A549 (cell line): Measurements from ENCODE around the gene FAM107B. TPM values are rescaled to one million over a fixed set of nuclear protein-coding genes. Genes with fewer than 3 reads are reported as not detected.

Experiments used
- ATAC-seq, 2 experiments: fragments of 200-7000 bp in 1 of 2; fragments of >200 bp in 1 of 2; cut with Nextera tagmentation in 1 of 2; cut with Tn5 transposase in 1 of 2; 3 replicates each; pipeline versions ENCODE4 v1.8.0 to v1.9.1; 2018 to 2020; ENCODE audit warnings: mild to moderate bottlenecking in 1 of 2, moderate library complexity in 1 of 2
- CTCF ChIA-PET: fragments of 300-600 bp; sonication (Branson Sonifier 250); formaldehyde crosslinking; extraction: SDS; loops from one replicate; lab custom pipeline; 2021; ENCODE audit warnings: antibody characterized with exemption, inconsistent platforms; lab: Yijun Ruan, JAX
- POLR2A ChIA-PET: fragments of 350-600 bp; formaldehyde crosslinking; extraction: SDS; loops from one replicate; lab custom pipeline; 2021; ENCODE audit warnings: antibody characterized with exemption, inconsistent platforms; lab: Yijun Ruan, JAX
- DNase-seq, 2 experiments: peaks; one replicate each; pipeline versions ENCODE4 v3.0.0 to v3.0.0-alpha.2; 2011 to 2016; ENCODE audit warnings: low read depth in 1 of 2, low spot score in 1 of 2
- FAIRE-seq: peaks from 2 replicates; lab custom pipeline; 2011; peaks lifted over from hg19 to GRCh38; lab: Jason Lieb, UNC
- H3K27ac ChIP-seq, 2 experiments: fragments of >200 bp; sonication (Bioruptor Twin); formaldehyde crosslinking; 3 replicates each; pipeline ENCODE4 v1.5.1; 2016 to 2017
- H3K4me1 ChIP-seq: fragments of >200 bp; sonication (Bioruptor Twin); formaldehyde crosslinking; 3 replicates; pipeline ENCODE4 v1.6.1; 2016
- H3K4me2 ChIP-seq: fragments of >200 bp; sonication (Bioruptor Twin); formaldehyde crosslinking; 3 replicates; pipeline ENCODE4 v1.6.1; 2016
- H3K4me3 ChIP-seq: fragments of >200 bp; sonication (Bioruptor Twin); formaldehyde crosslinking; 3 replicates; pipeline ENCODE4 v1.5.1; 2016
- H3K9me3 ChIP-seq: fragments of >200 bp; sonication (Bioruptor Twin); formaldehyde crosslinking; 3 replicates; pipeline ENCODE4 v1.6.1; 2016
- CBX2 ChIP-seq: fragments of 200-600 bp; sonication (generic); IDR thresholded peaks from 2 replicates; pipeline ENCODE4 v1.6.1; 2016; ENCODE audit warnings: low read depth, mild to moderate bottlenecking, borderline replicate concordance
- CEBPB ChIP-seq, 2 experiments: fragments of >200 bp in 1 of 2; sonication (Bioruptor Twin) in 1 of 2; formaldehyde crosslinking in 1 of 2; IDR thresholded peaks; 2 replicates each; pipeline ENCODE4 v1.6.1; 2012 to 2016
- CHD2 ChIP-seq: fragments of 150-350 bp; IDR thresholded peaks from 2 replicates; pipeline ENCODE4 v1.6.1; 2014; ENCODE audit warnings: low read length; ENCODE audit not compliant: partially characterized antibody
- CHD4 ChIP-seq: fragments of 200-600 bp; sonication (generic); IDR thresholded peaks from 2 replicates; pipeline ENCODE4 v1.6.1; 2016; ENCODE audit warnings: antibody characterized with exemption, mild to moderate bottlenecking, borderline replicate concordance
- CTCF ChIP-seq: fragments of >200 bp; sonication (Bioruptor Twin); formaldehyde crosslinking; IDR thresholded peaks from 3 replicates; pipeline ENCODE4 v1.5.1; 2016
- EP300 ChIP-seq, 2 experiments: fragments of >200 bp; sonication (Bioruptor Twin); formaldehyde crosslinking; IDR thresholded peaks; 2 replicates in 1 of 2; 3 replicates in 1 of 2; pipeline ENCODE4 v1.6.1; 2016 to 2017
- ESRRA ChIP-seq: fragments of 150-350 bp; IDR thresholded peaks from 2 replicates; pipeline ENCODE4 v1.6.1; 2014; ENCODE audit warnings: mild to moderate bottlenecking, low read length, borderline replicate concordance
- FOXS1 ChIP-seq: fragments of 250-450 bp; sonication (Bioruptor Pico); IDR thresholded peaks from 2 replicates; pipeline ENCODE4 v1.5.0; 2020; ENCODE audit warnings: mild to moderate bottlenecking, moderate library complexity
- HMGXB4 ChIP-seq: fragments of 250-450 bp; sonication (Bioruptor Pico); IDR thresholded peaks from 2 replicates; pipeline ENCODE4 v1.5.0; 2021; ENCODE audit warnings: mild to moderate bottlenecking, moderate library complexity, borderline replicate concordance
- HOXA7 ChIP-seq: fragments of 250-450 bp; sonication (Bioruptor Pico); IDR thresholded peaks from 2 replicates; pipeline ENCODE4 v1.5.0; 2020; ENCODE audit warnings: mild to moderate bottlenecking, moderate library complexity
- HOXB13 ChIP-seq: fragments of 250-450 bp; sonication (Bioruptor Pico); IDR thresholded peaks from 2 replicates; pipeline ENCODE4 v1.5.0; 2020; ENCODE audit warnings: low read depth, mild to moderate bottlenecking, moderate library complexity
- HOXB5 ChIP-seq: fragments of 250-450 bp; sonication (Bioruptor Pico); IDR thresholded peaks from 2 replicates; pipeline ENCODE4 v1.5.0; 2020; ENCODE audit warnings: mild to moderate bottlenecking, moderate library complexity
- JUNB ChIP-seq: fragments of >200 bp; sonication (Bioruptor Twin); formaldehyde crosslinking; IDR thresholded peaks from 2 replicates; pipeline ENCODE4 v1.6.1; 2016
- KDM1A ChIP-seq: fragments of 200-600 bp; sonication (generic); IDR thresholded peaks from 2 replicates; pipeline ENCODE4 v1.6.1; 2016; ENCODE audit warnings: low read depth, mild to moderate bottlenecking
- MAX ChIP-seq: IDR thresholded peaks from 2 replicates; pipeline ENCODE4 v1.6.1; 2012
- MAZ ChIP-seq: fragments of 150-350 bp; IDR thresholded peaks from 2 replicates; pipeline ENCODE4 v1.6.1; 2014; ENCODE audit warnings: antibody characterized with exemption, low read depth, low read length, borderline replicate concordance
- NR3C1 ChIP-seq: fragments of >200 bp; sonication (Bioruptor Twin); formaldehyde crosslinking; IDR thresholded peaks from 3 replicates; pipeline ENCODE4 v1.6.1; 2017
- PBX3 ChIP-seq: IDR thresholded peaks from 2 replicates; pipeline ENCODE4 v1.6.1; 2012
- PHF8 ChIP-seq: fragments of 200-600 bp; sonication (generic); IDR thresholded peaks from 2 replicates; pipeline ENCODE4 v1.6.1; 2016; ENCODE audit warnings: low read depth, mild to moderate bottlenecking, antibody characterized with exemption, moderate library complexity, borderline replicate concordance
- POLR2AphosphoS2 ChIP-seq: conservative IDR thresholded peaks from 2 replicates; pipeline ENCODE4 v1.6.1; 2012; ENCODE audit warnings: low read length, improper control_type of control experiment, inconsistent platforms
- RARB ChIP-seq: fragments of 250-450 bp; sonication (Bioruptor Pico); IDR thresholded peaks from 2 replicates; pipeline ENCODE4 v1.8.0; 2021; ENCODE audit warnings: mild to moderate bottlenecking, moderate library complexity
- ZC3H11A ChIP-seq: fragments of 450-650 bp; IDR thresholded peaks from 2 replicates; pipeline ENCODE4 v1.6.1; 2014; ENCODE audit warnings: antibody characterized with exemption, mild to moderate bottlenecking
- WGBS: methylation state at CpG from one replicate; pipeline ENCODE4 v1.1.6; 2017; ENCODE audit errors: missing lambda C conversion rate; 5-methylcytosine and 5-hydroxymethylcytosine counted together
- polyA plus RNA-seq, 4 experiments: library from polyadenylated mRNA; depleted of rRNA in 3 of 4; stranded (reverse); fragments of >200 nt; fragmentation: RNase III in 1 of 4; extraction: RNeasy Plus Mini Kit Qiagen cat#74134 plus additional on column Dnase treatment in 1 of 4; gene quantifications; 2 replicates in 3 of 4; 3 replicates in 1 of 4; pipeline ENCODE4 v1.2.3, GENCODE V29; 2011 to 2017

FAM107B gene
- polyA plus RNA-seq, 2 of the 4 experiments (the other 2 are of a cell fraction) = 99.9 to 173 TPM

GRCh38 chr10:14500172-14500765 lies 274.4 kb downstream of the FAM107B start (continued):
- TF ChIP-seq KDM1A (no peak), HOXA7 (CRISPR knock-in tag) (no peak), CEBPB (IDR thresholded peaks at IDR 0.05) (no peak)

- H3K4me3 ChIP-seq = no peak overlapping the region
- WGBS = 84% methylated on average over 5 of the region's 5 CpGs
- CTCF ChIA-PET = interaction anchor here (0.5 to 4.6 kb wide), 30 partner anchors 9 to 1253 kb away, joined by 3 to 45 read pairs (median 4); partner anchors contain the start of genes CDNF, HSPA14, MSANTD7 and SUV39H2
- no peak overlapping the region for H3K4me2 ChIP-seq
- TF ChIP-seq POLR2AphosphoS2 (no peak), ESRRA (no peak), ZC3H11A (no peak), MAZ (no peak), HMGXB4 (CRISPR knock-in tag) (no peak), MAX (no peak), CTCF (no peak), HOXB13 (no peak), NR3C1 (no peak), CHD4 (no peak), RARB (CRISPR knock-in tag) (no peak), JUNB (no peak), CBX2 (no peak), HOXB5 (no peak), PBX3 (no peak), FOXS1 (CRISPR knock-in tag) (no peak), EP300 (IDR thresholded peaks at IDR 0.05) (no peak), CEBPB (IDR thresholded peaks at IDR 0.05) (no peak), PHF8 (no peak), CHD2 (no peak)
- DNase-seq (no peak), FAIRE-seq (no peak), ATAC-seq (peak; percentile 44 to 65; a peak in 4 of 6 replicates)
- no peaks in the 10 kb centered on the region for H3K9me3 ChIP-seq
- POLR2A ChIA-PET = no interaction called here
- H3K4me1 ChIP-seq = peaks cover 6% of the 10 kb centered on the region
- H3K27ac ChIP-seq = peak overlapping the region; percentile 46 to 69; a peak in 5 of 6 replicates
Measured at GRCh38 chr10:14499601-14499904, 275.1 kb downstream of the FAM107B start.
